SK-N-SH (cell line): ENCODE data around the gene DOCK10.

ENCODE experiments used
- CTCF ChIP-seq: fragments of 200-600 bp; sonication (generic); IDR thresholded peaks from 2 replicates; pipeline ENCODE4 v1.6.1; 2017; ENCODE audit warnings: antibody characterized with exemption, mild to moderate bottlenecking, moderate library complexity
- EP300 ChIP-seq, 2 experiments: IDR thresholded peaks; 2 replicates each; pipeline versions ENCODE4 v1.4.0 to v1.6.1; 2012; ENCODE audit warnings: borderline replicate concordance in 1 of 2, low read depth in 1 of 2, low read length in 1 of 2
- FOSL2 ChIP-seq: IDR thresholded peaks from 2 replicates; pipeline ENCODE4 v1.4.0; 2012; ENCODE audit warnings: low read depth, mild to moderate bottlenecking, moderate library complexity, borderline replicate concordance
- FOXM1 ChIP-seq: IDR thresholded peaks from 2 replicates; pipeline ENCODE4 v1.4.0; 2012; ENCODE audit warnings: low read depth, mild to moderate bottlenecking
- MAX ChIP-seq: IDR thresholded peaks from 2 replicates; pipeline ENCODE4 v1.4.0; 2012; ENCODE audit warnings: low read depth
- MXI1 ChIP-seq: IDR thresholded peaks from 2 replicates; pipeline ENCODE4 v1.6.1; 2012; ENCODE audit warnings: mild to moderate bottlenecking, low read depth, low read length, improper control_type of control experiment
- POLR2AphosphoS5 ChIP-seq: IDR thresholded peaks from 2 replicates; pipeline ENCODE4 v1.6.1; 2012; ENCODE audit warnings: low read depth, low read length
- TF ChIP-seq, protein P1 (sequence below): IDR thresholded peaks from 2 replicates; pipeline ENCODE4; 2012
- TF ChIP-seq, protein P2 (sequence below): IDR thresholded peaks from 2 replicates; pipeline ENCODE4 v1.4.0; 2012; ENCODE audit warnings: low read depth, borderline replicate concordance

- TF ChIP-seq MXI1 (no peak), FOXM1 (no peak), CTCF (no peak), FOSL2 (no peak), POLR2AphosphoS5 (no peak), EP300 (IDR thresholded peaks at IDR 0.05; ENCODE audit: borderline replicate concordance in 1 of 2, low read depth in 1 of 2, low read length in 1 of 2) (no peak), MAX (no peak)
- TF ChIP-seq, protein P1, sequence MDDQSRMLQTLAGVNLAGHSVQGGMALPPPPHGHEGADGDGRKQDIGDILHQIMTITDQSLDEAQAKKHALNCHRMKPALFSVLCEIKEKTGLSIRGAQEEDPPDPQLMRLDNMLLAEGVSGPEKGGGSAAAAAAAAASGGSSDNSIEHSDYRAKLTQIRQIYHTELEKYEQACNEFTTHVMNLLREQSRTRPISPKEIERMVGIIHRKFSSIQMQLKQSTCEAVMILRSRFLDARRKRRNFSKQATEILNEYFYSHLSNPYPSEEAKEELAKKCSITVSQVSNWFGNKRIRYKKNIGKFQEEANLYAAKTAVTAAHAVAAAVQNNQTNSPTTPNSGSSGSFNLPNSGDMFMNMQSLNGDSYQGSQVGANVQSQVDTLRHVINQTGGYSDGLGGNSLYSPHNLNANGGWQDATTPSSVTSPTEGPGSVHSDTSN: no peak
- TF ChIP-seq, protein P2, sequence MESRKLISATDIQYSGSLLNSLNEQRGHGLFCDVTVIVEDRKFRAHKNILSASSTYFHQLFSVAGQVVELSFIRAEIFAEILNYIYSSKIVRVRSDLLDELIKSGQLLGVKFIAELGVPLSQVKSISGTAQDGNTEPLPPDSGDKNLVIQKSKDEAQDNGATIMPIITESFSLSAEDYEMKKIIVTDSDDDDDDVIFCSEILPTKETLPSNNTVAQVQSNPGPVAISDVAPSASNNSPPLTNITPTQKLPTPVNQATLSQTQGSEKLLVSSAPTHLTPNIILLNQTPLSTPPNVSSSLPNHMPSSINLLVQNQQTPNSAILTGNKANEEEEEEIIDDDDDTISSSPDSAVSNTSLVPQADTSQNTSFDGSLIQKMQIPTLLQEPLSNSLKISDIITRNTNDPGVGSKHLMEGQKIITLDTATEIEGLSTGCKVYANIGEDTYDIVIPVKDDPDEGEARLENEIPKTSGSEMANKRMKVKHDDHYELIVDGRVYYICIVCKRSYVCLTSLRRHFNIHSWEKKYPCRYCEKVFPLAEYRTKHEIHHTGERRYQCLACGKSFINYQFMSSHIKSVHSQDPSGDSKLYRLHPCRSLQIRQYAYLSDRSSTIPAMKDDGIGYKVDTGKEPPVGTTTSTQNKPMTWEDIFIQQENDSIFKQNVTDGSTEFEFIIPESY: no peak
Measured at GRCh38 chr2:224796695-224797305, 245.5 kb downstream of the DOCK10 start.
